Measurements from ENCODE around the gene ARL13B. TPM values are rescaled to one million over a fixed set of nuclear protein-coding genes. Genes with fewer than 3 reads are reported as not detected.

Gene ARL13B
- total and polyA plus RNA-seq, 10 of the 15 experiments (the other 5 are each of a cell fraction or from before 2014, with no cell fraction given) = 3.0 to 10.4 (median 7.9) TPM

DNA sequence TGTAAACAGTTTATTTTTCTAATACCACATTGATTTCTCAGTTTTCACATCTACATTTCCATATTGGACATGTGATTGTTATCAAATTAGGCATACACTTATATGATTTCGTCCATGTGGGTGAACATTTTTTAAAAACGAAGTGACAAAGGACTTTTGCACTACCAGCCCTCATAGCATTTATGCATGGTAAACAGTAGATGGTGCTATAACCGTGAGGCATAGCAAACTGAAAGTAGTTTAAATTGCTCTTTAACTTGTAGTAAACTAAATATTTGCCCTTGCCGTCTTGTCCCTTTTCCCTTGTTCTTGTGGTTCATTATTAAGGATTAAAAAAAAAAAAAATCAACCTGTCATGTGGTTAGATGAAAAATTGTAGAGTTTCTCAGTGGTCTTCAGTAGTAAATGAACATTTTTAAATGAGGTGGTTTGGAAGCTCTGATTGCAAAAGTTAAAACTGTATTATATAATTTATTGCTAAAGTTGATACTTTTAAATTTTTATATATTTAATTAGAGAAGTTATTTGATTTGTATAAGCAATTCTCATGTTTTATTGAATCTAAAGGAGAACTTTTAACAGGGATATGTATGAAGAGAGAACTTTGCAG, 24.5 kb downstream of the ARL13B start:
- FAIRE-seq = peak; percentile 87
- RAD21 ChIA-PET (ENCODE audit: unreplicated experiment) = interaction anchor here (0.8 to 3.4 kb wide), 6 partner anchors 16 to 98 kb away, joined by 3 to 31 read pairs (median 9); partner anchors contain the start of genes DHFR2 and NSUN3
- BruUV-seq (replicated peaks) = no TSS peak
- intact Hi-C loops (cut with micrococcal nuclease; ENCODE audit: unreplicated experiment) = loop anchor here (1.0 to 5.0 kb wide), 4 partner anchors 61 to 243 kb away; no protein-coding TSS in a partner anchor
- H3K27ac ChIP-seq (ENCODE audit: control insufficient read depth, insufficient read depth) = no peak overlapping the region; the same call in 1 of the 2 replicates
- SMC1A ChIA-PET (ENCODE audit: uncharacterized antibody, unreplicated experiment) = interaction anchor here (0.6 to 3.7 kb wide), 14 partner anchors 9 to 729 kb away, joined by 3 to 38 read pairs (median 4); partner anchors contain the start of genes DHFR2, NSUN3 and STX19
- POLR2A ChIA-PET = interaction anchor here (1.0 kb wide), 1 partner anchor 65 kb away, joined by 4 read pairs; no protein-coding TSS in a partner anchor
- H3K79me2 ChIP-seq (ENCODE audit: control insufficient read depth, insufficient read depth, low read length) = no peaks in the 10 kb centered on the region
- peak overlapping the region; percentile 71 for H2AFZ ChIP-seq (ENCODE audit: control insufficient read depth, low read depth, low read length)
- no peaks in the 10 kb centered on the region for H3K27me3 ChIP-seq (replicated peaks in 1 of 2; ENCODE audit: control insufficient read depth in 2 of 2, insufficient read depth in 2 of 2, low read length in 1 of 2)
- H4K20me1 ChIP-seq (ENCODE audit: control insufficient read depth, insufficient read depth) = no peaks in the 10 kb centered on the region
- no peak overlapping the region for H3K9ac ChIP-seq (ENCODE audit: control insufficient read depth, insufficient read depth, low read length)
- no peaks in the 10 kb centered on the region for H3K9me3 ChIP-seq (replicated peaks; ENCODE audit: control insufficient read depth, insufficient read depth, low read length)
- H3K4me1 ChIP-seq (ENCODE audit: control insufficient read depth, insufficient read depth, low read length) = no peaks in the 10 kb centered on the region
- 0% methylated on average over 4 of the region's 4 CpGs for WGBS (ENCODE audit: insufficient coverage, insufficient replicate concordance, low lambda C conversion rate, missing lambda C conversion rate)
- H3K4me3 ChIP-seq = no peak overlapping the region
- no peak for TF ChIP-seq CHD1 (IDR thresholded peaks at IDR 0.05; ENCODE audit: low read depth, low read length)
- TF ChIP-seq BMI1 (IDR thresholded peaks at IDR 0.05; ENCODE audit: borderline replicate concordance) = no peak
- peak; percentile 95 for TF ChIP-seq RAD21 (IDR thresholded peaks at IDR 0.05; ENCODE audit: insufficient read depth, low read depth, low read length)
- no peak for TF ChIP-seq MXI1 (IDR thresholded peaks at IDR 0.05; ENCODE audit: low read depth, low read length)
- TF ChIP-seq SMC3 (IDR thresholded peaks at IDR 0.05; ENCODE audit: borderline replicate concordance, low read length) = peak; percentile 79
- 0 out of 2 replicates have a peak, but pooled peaks have one; percentile 33 for TF ChIP-seq IRF4 (IDR thresholded peaks at IDR 0.05; ENCODE audit: low read depth, low read length)
- TF ChIP-seq, protein P1, sequence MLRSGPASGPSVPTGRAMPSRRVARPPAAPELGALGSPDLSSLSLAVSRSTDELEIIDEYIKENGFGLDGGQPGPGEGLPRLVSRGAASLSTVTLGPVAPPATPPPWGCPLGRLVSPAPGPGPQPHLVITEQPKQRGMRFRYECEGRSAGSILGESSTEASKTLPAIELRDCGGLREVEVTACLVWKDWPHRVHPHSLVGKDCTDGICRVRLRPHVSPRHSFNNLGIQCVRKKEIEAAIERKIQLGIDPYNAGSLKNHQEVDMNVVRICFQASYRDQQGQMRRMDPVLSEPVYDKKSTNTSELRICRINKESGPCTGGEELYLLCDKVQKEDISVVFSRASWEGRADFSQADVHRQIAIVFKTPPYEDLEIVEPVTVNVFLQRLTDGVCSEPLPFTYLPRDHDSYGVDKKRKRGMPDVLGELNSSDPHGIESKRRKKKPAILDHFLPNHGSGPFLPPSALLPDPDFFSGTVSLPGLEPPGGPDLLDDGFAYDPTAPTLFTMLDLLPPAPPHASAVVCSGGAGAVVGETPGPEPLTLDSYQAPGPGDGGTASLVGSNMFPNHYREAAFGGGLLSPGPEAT (IDR thresholded peaks at IDR 0.05; ENCODE audit: low read depth) = no peak
- TF ChIP-seq, protein P2, sequence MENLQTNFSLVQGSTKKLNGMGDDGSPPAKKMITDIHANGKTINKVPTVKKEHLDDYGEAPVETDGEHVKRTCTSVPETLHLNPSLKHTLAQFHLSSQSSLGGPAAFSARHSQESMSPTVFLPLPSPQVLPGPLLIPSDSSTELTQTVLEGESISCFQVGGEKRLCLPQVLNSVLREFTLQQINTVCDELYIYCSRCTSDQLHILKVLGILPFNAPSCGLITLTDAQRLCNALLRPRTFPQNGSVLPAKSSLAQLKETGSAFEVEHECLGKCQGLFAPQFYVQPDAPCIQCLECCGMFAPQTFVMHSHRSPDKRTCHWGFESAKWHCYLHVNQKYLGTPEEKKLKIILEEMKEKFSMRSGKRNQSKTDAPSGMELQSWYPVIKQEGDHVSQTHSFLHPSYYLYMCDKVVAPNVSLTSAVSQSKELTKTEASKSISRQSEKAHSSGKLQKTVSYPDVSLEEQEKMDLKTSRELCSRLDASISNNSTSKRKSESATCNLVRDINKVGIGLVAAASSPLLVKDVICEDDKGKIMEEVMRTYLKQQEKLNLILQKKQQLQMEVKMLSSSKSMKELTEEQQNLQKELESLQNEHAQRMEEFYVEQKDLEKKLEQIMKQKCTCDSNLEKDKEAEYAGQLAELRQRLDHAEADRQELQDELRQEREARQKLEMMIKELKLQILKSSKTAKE (IDR thresholded peaks at IDR 0.05; ENCODE audit: low read depth, poor library complexity, severe bottlenecking) = peak; percentile 57
- TF ChIP-seq, protein P3, sequence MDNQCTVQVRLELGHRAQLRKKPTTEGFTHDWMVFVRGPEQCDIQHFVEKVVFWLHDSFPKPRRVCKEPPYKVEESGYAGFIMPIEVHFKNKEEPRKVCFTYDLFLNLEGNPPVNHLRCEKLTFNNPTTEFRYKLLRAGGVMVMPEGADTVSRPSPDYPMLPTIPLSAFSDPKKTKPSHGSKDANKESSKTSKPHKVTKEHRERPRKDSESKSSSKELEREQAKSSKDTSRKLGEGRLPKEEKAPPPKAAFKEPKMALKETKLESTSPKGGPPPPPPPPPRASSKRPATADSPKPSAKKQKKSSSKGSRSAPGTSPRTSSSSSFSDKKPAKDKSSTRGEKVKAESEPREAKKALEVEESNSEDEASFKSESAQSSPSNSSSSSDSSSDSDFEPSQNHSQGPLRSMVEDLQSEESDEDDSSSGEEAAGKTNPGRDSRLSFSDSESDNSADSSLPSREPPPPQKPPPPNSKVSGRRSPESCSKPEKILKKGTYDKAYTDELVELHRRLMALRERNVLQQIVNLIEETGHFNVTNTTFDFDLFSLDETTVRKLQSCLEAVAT (IDR thresholded peaks at IDR 0.05) = 0 out of 2 replicates have a peak, but pooled peaks have one; percentile 22
- TF ChIP-seq ZZZ3 (IDR thresholded peaks at IDR 0.05; ENCODE audit: control insufficient read depth, insufficient read length, low read depth) = no peak
- no peak for TF ChIP-seq FOS (IDR thresholded peaks at IDR 0.05; ENCODE audit: borderline replicate concordance, extremely low read depth, insufficient read length)
- TF ChIP-seq SMARCA5 (IDR thresholded peaks at IDR 0.05) = peak; percentile 57; the same call in 1 of the 2 replicates
- TF ChIP-seq YY1 (IDR thresholded peaks at IDR 0.05; ENCODE audit: low read depth, low read length) = peak; percentile 15; the same call in 1 of the 2 replicates
- TF ChIP-seq, protein P4, sequence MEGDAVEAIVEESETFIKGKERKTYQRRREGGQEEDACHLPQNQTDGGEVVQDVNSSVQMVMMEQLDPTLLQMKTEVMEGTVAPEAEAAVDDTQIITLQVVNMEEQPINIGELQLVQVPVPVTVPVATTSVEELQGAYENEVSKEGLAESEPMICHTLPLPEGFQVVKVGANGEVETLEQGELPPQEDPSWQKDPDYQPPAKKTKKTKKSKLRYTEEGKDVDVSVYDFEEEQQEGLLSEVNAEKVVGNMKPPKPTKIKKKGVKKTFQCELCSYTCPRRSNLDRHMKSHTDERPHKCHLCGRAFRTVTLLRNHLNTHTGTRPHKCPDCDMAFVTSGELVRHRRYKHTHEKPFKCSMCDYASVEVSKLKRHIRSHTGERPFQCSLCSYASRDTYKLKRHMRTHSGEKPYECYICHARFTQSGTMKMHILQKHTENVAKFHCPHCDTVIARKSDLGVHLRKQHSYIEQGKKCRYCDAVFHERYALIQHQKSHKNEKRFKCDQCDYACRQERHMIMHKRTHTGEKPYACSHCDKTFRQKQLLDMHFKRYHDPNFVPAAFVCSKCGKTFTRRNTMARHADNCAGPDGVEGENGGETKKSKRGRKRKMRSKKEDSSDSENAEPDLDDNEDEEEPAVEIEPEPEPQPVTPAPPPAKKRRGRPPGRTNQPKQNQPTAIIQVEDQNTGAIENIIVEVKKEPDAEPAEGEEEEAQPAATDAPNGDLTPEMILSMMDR (IDR thresholded peaks at IDR 0.05 in 2 of 3, conservative IDR thresholded peaks at IDR 0.05 in 1 of 3; ENCODE audit: control insufficient read depth in 2 of 3, extremely low read depth in 1 of 3, insufficient read depth in 1 of 3, low read depth in 3 of 3, low read length in 3 of 3) = peak; percentile 78 to 90 (median 84)
- peak; percentile 14; the same call in 1 of the 2 replicates for TF ChIP-seq RUNX3 (IDR thresholded peaks at IDR 0.05; ENCODE audit: low read length)
- in situ Hi-C loops (cut with MboI) = no loop called here
- ATAC-seq = peak; percentile 92
- DNase-seq (ENCODE audit: low read depth, low spot score) = peak; percentile 44
- H3K4me2 ChIP-seq (ENCODE audit: control insufficient read depth, insufficient read depth) = peak overlapping the region; percentile 64; the same call in 1 of the 2 replicates
- CTCF ChIA-PET = interaction anchor here (0.6 to 12.2 kb wide), 25 partner anchors 9 to 1952 kb away, joined by 3 to 164 read pairs (median 4); partner anchors contain the start of genes DHFR2, NSUN3 and STX19
- no peaks in the 10 kb centered on the region; a peak in 1 of 4 replicates for H3K36me3 ChIP-seq (ENCODE audit: control insufficient read depth in 2 of 2, insufficient read depth in 2 of 2, low read length in 1 of 2)
